Brain microvascular endothelial cell (primary cell): ENCODE results near the gene NRXN2.

Source experiments
- DNase-seq: peaks from one replicate; pipeline ENCODE4 v3.0.0-alpha.2; 2020
- H3K27ac ChIP-seq: fragments of 250-450 bp; sonication (Bioruptor Pico); 2 replicates; pipeline ENCODE4 v1.5.1; 2020; ENCODE audit warnings: mild to moderate bottlenecking, moderate library complexity
- H3K27me3 ChIP-seq: fragments of 250-450 bp; sonication (Bioruptor Pico); replicated peaks from 2 replicates; pipeline ENCODE4 v1.5.1; 2020; ENCODE audit warnings: mild to moderate bottlenecking
- H3K36me3 ChIP-seq: fragments of 250-450 bp; sonication (Bioruptor Pico); replicated peaks from 2 replicates; pipeline ENCODE4 v1.5.1; 2020; ENCODE audit warnings: mild to moderate bottlenecking
- H3K4me3 ChIP-seq: 2 replicates; pipeline ENCODE4 v1.5.1; 2011; ENCODE audit warnings: low read depth, mild to moderate bottlenecking, control low read depth, low read length, moderate library complexity
- in situ Hi-C: cut with HindIII; loops from 2 replicates; pipeline ENCODE4 v1.10.0; 2017; ENCODE audit warnings: low sequenced_read_pairs, low pct_ligation_motif_present
- TF ChIP-seq, protein P1 (sequence below): IDR thresholded peaks from 2 replicates; pipeline ENCODE4 v1.5.1; 2011; ENCODE audit warnings: low read depth, mild to moderate bottlenecking, moderate library complexity, low read length, control low read depth, inconsistent platforms; ENCODE audit errors: missing control alignments

NRXN2 gene

GRCh38 chr11:64735725-64736259 lies 12.8 kb upstream of the NRXN2 start:
- in situ Hi-C loops: no loop called here
- Histone ChIP-seq H3K27ac (no peak overlapping the region), H3K27me3 (no peaks in the 10 kb centered on the region), H3K36me3 (no peaks in the 10 kb centered on the region), H3K4me3 (no peak overlapping the region)
- no peak for DNase-seq
- TF ChIP-seq, protein P1, sequence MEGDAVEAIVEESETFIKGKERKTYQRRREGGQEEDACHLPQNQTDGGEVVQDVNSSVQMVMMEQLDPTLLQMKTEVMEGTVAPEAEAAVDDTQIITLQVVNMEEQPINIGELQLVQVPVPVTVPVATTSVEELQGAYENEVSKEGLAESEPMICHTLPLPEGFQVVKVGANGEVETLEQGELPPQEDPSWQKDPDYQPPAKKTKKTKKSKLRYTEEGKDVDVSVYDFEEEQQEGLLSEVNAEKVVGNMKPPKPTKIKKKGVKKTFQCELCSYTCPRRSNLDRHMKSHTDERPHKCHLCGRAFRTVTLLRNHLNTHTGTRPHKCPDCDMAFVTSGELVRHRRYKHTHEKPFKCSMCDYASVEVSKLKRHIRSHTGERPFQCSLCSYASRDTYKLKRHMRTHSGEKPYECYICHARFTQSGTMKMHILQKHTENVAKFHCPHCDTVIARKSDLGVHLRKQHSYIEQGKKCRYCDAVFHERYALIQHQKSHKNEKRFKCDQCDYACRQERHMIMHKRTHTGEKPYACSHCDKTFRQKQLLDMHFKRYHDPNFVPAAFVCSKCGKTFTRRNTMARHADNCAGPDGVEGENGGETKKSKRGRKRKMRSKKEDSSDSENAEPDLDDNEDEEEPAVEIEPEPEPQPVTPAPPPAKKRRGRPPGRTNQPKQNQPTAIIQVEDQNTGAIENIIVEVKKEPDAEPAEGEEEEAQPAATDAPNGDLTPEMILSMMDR: no peak

GRCh38 chr11:64734811-64735724 lies 12.1 kb upstream of the NRXN2 start:
- no peak overlapping the region for H3K27ac ChIP-seq
- TF ChIP-seq, protein P1: no peak
- in situ Hi-C loops: no loop called here
- no peaks in the 10 kb centered on the region for H3K36me3 ChIP-seq
- no peaks in the 10 kb centered on the region for H3K27me3 ChIP-seq
- no peak for DNase-seq
- H3K4me3 ChIP-seq: no peak overlapping the region

DNA sequence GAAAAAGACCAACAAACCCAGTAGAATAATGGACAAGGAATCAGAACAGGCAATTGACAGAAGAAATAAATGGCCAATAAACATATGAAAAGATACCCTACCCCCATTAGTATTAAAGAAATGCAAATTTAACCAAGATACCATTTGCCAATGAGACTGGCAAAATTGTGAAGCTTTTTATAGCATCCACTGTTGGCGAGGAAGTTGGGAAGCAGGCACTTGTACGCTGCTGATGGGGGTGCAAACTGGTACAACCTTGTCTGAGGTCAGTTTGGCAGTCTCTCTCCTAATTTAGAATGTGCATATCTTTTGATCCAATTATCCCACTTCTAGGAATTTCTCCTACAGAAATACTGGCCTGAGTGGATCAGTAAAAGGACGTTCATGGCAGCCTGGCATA lies 8.6 kb upstream of the NRXN2 start:
- no peaks in the 10 kb centered on the region for H3K36me3 ChIP-seq
- in situ Hi-C loops: no loop called here

DNA sequence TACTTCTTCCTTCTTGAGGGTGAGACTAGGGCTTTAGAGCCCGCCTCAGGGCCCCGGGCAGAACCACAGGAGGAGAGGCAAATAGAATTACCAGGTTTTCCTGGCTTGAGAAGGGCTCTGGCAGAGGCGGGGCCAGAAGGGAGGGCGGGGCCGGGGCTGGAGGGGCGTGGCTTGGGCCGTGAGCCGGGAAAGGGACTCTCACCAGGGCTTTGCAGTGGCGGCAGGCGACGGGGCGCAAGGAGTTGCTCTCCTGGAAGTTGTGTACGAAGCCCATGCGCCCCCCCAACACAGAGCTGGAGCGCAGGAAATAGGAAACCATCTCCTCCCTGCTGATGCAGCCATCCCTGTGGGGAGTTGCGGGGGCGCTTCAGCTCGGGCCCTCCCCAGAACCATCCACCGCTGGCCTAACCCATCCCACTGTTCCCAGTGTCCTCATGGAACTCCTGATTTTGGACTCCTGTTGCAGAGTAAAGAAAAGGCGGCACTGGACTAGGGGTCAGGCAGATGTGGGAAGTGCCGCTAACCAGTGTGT lies 6.9 kb upstream of the NRXN2 start:
- H3K27me3 ChIP-seq: peaks cover 4% of the 10 kb centered on the region
- H3K36me3 ChIP-seq: no peaks in the 10 kb centered on the region
- in situ Hi-C loops: no loop called here
- no peak overlapping the region for H3K4me3 ChIP-seq
- TF ChIP-seq, protein P1: no peak
- H3K27ac ChIP-seq: no peak overlapping the region
- DNase-seq: no peak

More for the DNA sequence above, 8.6 kb upstream of the NRXN2 start:
- TF ChIP-seq, protein P1: no peak
- Histone ChIP-seq H3K4me3 (no peak overlapping the region), H3K27me3 (peaks cover 1% of the 10 kb centered on the region), H3K27ac (no peak overlapping the region)
- DNase-seq: no peak

DNA sequence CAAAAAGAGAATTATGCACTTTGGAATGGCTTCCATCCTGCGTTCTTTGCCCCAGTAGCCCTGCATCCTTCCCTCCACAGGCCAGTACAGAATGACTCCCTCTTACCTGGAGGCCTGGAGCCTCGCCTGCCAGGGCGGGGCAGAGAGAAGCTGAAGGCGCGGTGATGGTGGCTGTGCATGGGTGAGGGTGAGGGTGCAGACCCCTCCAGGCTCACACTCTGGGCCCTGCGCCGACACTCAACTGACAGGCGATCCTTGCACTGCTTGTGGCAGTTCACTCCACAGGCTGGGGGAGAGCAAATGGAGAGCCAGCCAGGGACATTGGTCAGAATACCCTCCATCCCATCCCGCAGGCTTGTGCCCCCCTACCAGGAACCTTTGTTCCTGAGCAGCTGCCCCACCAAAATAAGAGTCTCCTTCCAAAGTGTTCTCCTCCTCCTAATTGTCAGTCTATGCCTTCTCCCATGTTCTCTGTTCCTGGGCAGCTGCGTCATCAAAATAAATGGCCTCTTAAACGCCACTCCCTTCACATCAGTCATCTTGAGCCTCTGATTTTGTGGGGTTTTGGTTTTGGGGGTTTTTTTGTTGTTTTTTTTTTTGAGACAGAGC lies 5.9 kb upstream of the NRXN2 start:
- Histone ChIP-seq H3K27ac (no peak overlapping the region), H3K27me3 (peaks cover 7% of the 10 kb centered on the region), H3K36me3 (no peaks in the 10 kb centered on the region), H3K4me3 (no peak overlapping the region)
- in situ Hi-C loops: no loop called here
- TF ChIP-seq, protein P1: no peak
- DNase-seq: no peak
